GM23338 (cell line): ENCODE data around the gene GRAMD1B.

Experiments
- CREB1 ChIP-seq: fragments of 250-450 bp; sonication (Bioruptor Pico); IDR thresholded peaks from 2 replicates; pipeline ENCODE4 v1.5.0; 2020; ENCODE audit warnings: low read depth, mild to moderate bottlenecking, moderate library complexity
- EZH2 ChIP-seq: fragments of 200-600 bp; sonication (generic); IDR thresholded peaks from one replicate; pipeline ENCODE4 v1.8.0; 2017; ENCODE audit warnings: antibody characterized with exemption, mild to moderate bottlenecking, low read depth; ENCODE audit not compliant: unreplicated experiment
- EZH2phosphoT487 ChIP-seq: fragments of 200-600 bp; sonication (generic); IDR thresholded peaks from one replicate; pipeline ENCODE4 v1.8.1; 2018; ENCODE audit warnings: antibody characterized with exemption; ENCODE audit not compliant: unreplicated experiment
- JUNB ChIP-seq: IDR thresholded peaks from one replicate; pipeline ENCODE4 v1.6.1; 2016; ENCODE audit warnings: antibody characterized with exemption; ENCODE audit not compliant: unreplicated experiment
- NANOG ChIP-seq: IDR thresholded peaks from 2 replicates; pipeline ENCODE4 v1.6.1; 2016; ENCODE audit warnings: antibody characterized with exemption, borderline replicate concordance
- POLR2AphosphoS5 ChIP-seq: IDR thresholded peaks from 2 replicates; pipeline ENCODE4 v1.6.1; 2016; ENCODE audit warnings: antibody characterized with exemption, low read depth
- TF ChIP-seq, protein P1 (sequence below), 2 experiments: fragments of 200-600 bp in 1 of 2; sonication (generic) in 1 of 2; conservative IDR thresholded peaks; 2 replicates each; pipeline versions ENCODE4 v1.5.1 to v1.6.1; 2016 to 2017; ENCODE audit warnings: antibody characterized with exemption in 2 of 2, low read depth in 2 of 2, mild to moderate bottlenecking in 2 of 2, moderate library complexity in 1 of 2
- TF ChIP-seq, protein P2 (sequence below): IDR thresholded peaks from 2 replicates; pipeline ENCODE4 v1.6.1; 2016; ENCODE audit warnings: antibody characterized with exemption

DNA sequence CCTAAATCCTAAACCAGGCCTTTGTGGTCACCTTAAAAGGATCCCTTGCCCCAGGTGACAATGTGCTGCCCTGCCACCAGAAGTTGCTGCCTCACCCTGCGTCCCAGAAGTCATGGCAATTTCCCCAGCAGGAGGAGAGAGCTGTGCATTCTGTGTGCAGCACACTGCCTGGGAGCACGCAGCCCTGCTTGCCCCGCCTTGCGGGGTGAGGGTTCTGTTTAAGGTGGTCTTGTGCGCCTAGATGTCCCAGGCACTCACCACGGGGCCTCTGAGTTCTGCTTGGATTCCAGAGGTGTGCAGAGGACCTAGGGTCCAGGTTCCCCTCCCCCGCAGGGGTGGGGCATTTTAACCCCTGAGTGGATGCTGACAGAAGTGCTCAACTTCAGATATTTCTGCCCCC, 95.0 kb downstream of the GRAMD1B start:
- TF ChIP-seq POLR2AphosphoS5 = no peak
- TF ChIP-seq, protein P1, sequence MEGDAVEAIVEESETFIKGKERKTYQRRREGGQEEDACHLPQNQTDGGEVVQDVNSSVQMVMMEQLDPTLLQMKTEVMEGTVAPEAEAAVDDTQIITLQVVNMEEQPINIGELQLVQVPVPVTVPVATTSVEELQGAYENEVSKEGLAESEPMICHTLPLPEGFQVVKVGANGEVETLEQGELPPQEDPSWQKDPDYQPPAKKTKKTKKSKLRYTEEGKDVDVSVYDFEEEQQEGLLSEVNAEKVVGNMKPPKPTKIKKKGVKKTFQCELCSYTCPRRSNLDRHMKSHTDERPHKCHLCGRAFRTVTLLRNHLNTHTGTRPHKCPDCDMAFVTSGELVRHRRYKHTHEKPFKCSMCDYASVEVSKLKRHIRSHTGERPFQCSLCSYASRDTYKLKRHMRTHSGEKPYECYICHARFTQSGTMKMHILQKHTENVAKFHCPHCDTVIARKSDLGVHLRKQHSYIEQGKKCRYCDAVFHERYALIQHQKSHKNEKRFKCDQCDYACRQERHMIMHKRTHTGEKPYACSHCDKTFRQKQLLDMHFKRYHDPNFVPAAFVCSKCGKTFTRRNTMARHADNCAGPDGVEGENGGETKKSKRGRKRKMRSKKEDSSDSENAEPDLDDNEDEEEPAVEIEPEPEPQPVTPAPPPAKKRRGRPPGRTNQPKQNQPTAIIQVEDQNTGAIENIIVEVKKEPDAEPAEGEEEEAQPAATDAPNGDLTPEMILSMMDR (conservative IDR thresholded peaks at IDR 0.05; ENCODE audit: low read depth in 2 of 2) = no peak
- TF ChIP-seq, protein P2, sequence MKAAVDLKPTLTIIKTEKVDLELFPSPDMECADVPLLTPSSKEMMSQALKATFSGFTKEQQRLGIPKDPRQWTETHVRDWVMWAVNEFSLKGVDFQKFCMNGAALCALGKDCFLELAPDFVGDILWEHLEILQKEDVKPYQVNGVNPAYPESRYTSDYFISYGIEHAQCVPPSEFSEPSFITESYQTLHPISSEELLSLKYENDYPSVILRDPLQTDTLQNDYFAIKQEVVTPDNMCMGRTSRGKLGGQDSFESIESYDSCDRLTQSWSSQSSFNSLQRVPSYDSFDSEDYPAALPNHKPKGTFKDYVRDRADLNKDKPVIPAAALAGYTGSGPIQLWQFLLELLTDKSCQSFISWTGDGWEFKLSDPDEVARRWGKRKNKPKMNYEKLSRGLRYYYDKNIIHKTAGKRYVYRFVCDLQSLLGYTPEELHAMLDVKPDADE = no peak
- no peak for TF ChIP-seq CREB1
- TF ChIP-seq EZH2 = no peak
- no peak for TF ChIP-seq EZH2phosphoT487
- TF ChIP-seq JUNB = no peak
- no peak for TF ChIP-seq NANOG
